K562 (cell line): ENCODE data around the gene MYO16. TPM values are rescaled to one million over a fixed set of nuclear protein-coding genes. Genes with fewer than 3 reads are reported as not detected.

Experiments used
- GTF2E2 ChIP-seq: fragments of 200-800 bp; sonication (Bioruptor generic); IDR thresholded peaks from 2 replicates; pipeline ENCODE4 v1.6.1; 2016; ENCODE audit warnings: missing genetic modification characterization, missing compliant biosample characterization
- KAT2B ChIP-seq: IDR thresholded peaks from one replicate; pipeline ENCODE4 v1.6.1; 2012; ENCODE audit warnings: low read depth, mild to moderate bottlenecking, control low read depth, inconsistent platforms, low read length, moderate library complexity
- KLF1 ChIP-seq: fragments of 450-650 bp; IDR thresholded peaks from 2 replicates; pipeline ENCODE4 v1.6.1; 2016; ENCODE audit warnings: missing genetic modification characterization, missing compliant biosample characterization
- LEF1 ChIP-seq: fragments of 450-650 bp; IDR thresholded peaks from 2 replicates; pipeline ENCODE4 v1.6.1; 2016; ENCODE audit warnings: mild to moderate bottlenecking
- MAFK ChIP-seq: IDR thresholded peaks from 2 replicates; pipeline ENCODE4 v1.6.1; 2011; ENCODE audit warnings: low read length, improper control_type of control experiment
- MEIS2 ChIP-seq: fragments of 450-650 bp; IDR thresholded peaks from 2 replicates; pipeline ENCODE4 v1.6.1; 2014; ENCODE audit warnings: mild to moderate bottlenecking; ENCODE audit not compliant: partially characterized antibody
- MYNN ChIP-seq, 2 experiments: sonication (generic); formaldehyde crosslinking in 1 of 2; IDR thresholded peaks; 2 replicates each; pipeline versions ENCODE4 v1.5.0 to v1.6.1; 2016 to 2020; ENCODE audit warnings: antibody characterized with exemption in 1 of 2, missing genetic modification reagents in 1 of 2
- NCOA6 ChIP-seq: fragments of 450-650 bp; IDR thresholded peaks from 2 replicates; pipeline ENCODE4 v1.6.1; 2017; ENCODE audit warnings: mild to moderate bottlenecking
- RBM34 ChIP-seq: fragments of 200-400 bp; formaldehyde crosslinking; IDR thresholded peaks from 2 replicates; pipeline ENCODE4 v1.6.1; 2018; ENCODE audit warnings: low read length, borderline replicate concordance; ENCODE audit not compliant: insufficient read depth
- SETDB1 ChIP-seq: IDR thresholded peaks from one replicate; pipeline ENCODE4 v1.6.1; 2012; ENCODE audit warnings: low read length, control low read depth, inconsistent platforms
- SMAD4 ChIP-seq: fragments of 250-450 bp; sonication (Bioruptor Pico); conservative IDR thresholded peaks from 2 replicates; pipeline ENCODE4 v1.8.0; 2021; ENCODE audit warnings: inconsistent platforms, mild to moderate bottlenecking, moderate library complexity
- TAF15 ChIP-seq: fragments of 200-400 bp; formaldehyde crosslinking; IDR thresholded peaks from 2 replicates; pipeline ENCODE4 v1.6.1; 2017; ENCODE audit warnings: mild to moderate bottlenecking, low read depth, low read length, moderate library complexity
- U2AF1 ChIP-seq: fragments of 200-400 bp; formaldehyde crosslinking; optimal IDR thresholded peaks from 2 replicates; pipeline ENCODE3; 2017; ENCODE audit warnings: mild to moderate bottlenecking, low read depth, low read length, moderate library complexity
- YBX1 ChIP-seq: fragments of 450-650 bp; IDR thresholded peaks from 2 replicates; pipeline ENCODE4 v1.7.1; 2016; ENCODE audit warnings: mild to moderate bottlenecking
- ZFPM2 ChIP-seq: fragments of 250-450 bp; sonication (Bioruptor Pico); IDR thresholded peaks from 2 replicates; pipeline ENCODE4 v1.5.1; 2022; ENCODE audit warnings: mild to moderate bottlenecking
- ZNF507 ChIP-seq: conservative IDR thresholded peaks from 2 replicates; pipeline ENCODE4 v1.6.1; 2017; ENCODE audit warnings: missing genetic modification characterization, missing compliant biosample characterization
- ZNF780A ChIP-seq: fragments of 250-450 bp; sonication (Bioruptor Pico); IDR thresholded peaks from 2 replicates; pipeline ENCODE4 v1.5.0; 2021; ENCODE audit warnings: mild to moderate bottlenecking
- polyA plus RNA-seq, 8 experiments: library from polyadenylated mRNA; depleted of rRNA in 4 of 8; stranded (reverse) in 5 of 8; unstranded in 3 of 8; fragments of >200 nt; fragmentation: Nextera tagmentation in 2 of 8; fragmentation: Illumina TruSeq in 1 of 8; extraction: Ambion mirVana in 2 of 8; extraction: Trizol in 1 of 8; gene quantifications; 2 replicates each; pipeline versions ENCODE4 v1.2.1 to v1.2.3, GENCODE V29; 2011 to 2014; ENCODE audit warnings: inconsistent platforms in 1 of 8, missing spikeins in 1 of 8
- total RNA-seq, 7 experiments: library from RNA; depleted of rRNA in 6 of 7; stranded (reverse); fragments of >200 nt in 6 of 7; fragmentation: Illumina TruSeq in 2 of 7; extraction: Trizol in 2 of 7; gene quantifications; 2 replicates each; pipeline versions ENCODE4 v1.2.1 to v1.2.3, GENCODE V29; 2011 to 2021; ENCODE audit warnings: low replicate concordance in 1 of 7
- TF ChIP-seq, protein P1 (sequence below): fragments of 250-450 bp; sonication (Bioruptor Pico); IDR thresholded peaks from 2 replicates; pipeline ENCODE4 v1.5.0; 2021
- TF ChIP-seq, protein P2 (sequence below): fragments of 450-650 bp; formaldehyde crosslinking; IDR thresholded peaks from 2 replicates; pipeline ENCODE4 v1.4.0; 2022; ENCODE audit warnings: mild to moderate bottlenecking, moderate library complexity
- TF ChIP-seq, protein P3 (sequence below): sonication (generic); formaldehyde crosslinking; IDR thresholded peaks from 2 replicates; pipeline ENCODE4 v1.9.0; 2022; ENCODE audit warnings: mild to moderate bottlenecking, missing genetic modification reagents
- TF ChIP-seq, protein P4 (sequence below): fragments of 450-650 bp; conservative IDR thresholded peaks from 2 replicates; pipeline ENCODE4 v1.6.1; 2016; ENCODE audit warnings: missing genetic modification characterization, low read depth, mild to moderate bottlenecking, missing compliant biosample characterization, moderate library complexity
- TF ChIP-seq, protein P5 (sequence below): fragments of 450-650 bp; IDR thresholded peaks from 2 replicates; pipeline ENCODE4 v1.6.1; 2017; ENCODE audit warnings: antibody characterized with exemption
- TF ChIP-seq, protein P6 (sequence below): sonication (generic); formaldehyde crosslinking; IDR thresholded peaks from 2 replicates; pipeline ENCODE4 v1.8.0; 2022; ENCODE audit warnings: mild to moderate bottlenecking, missing genetic modification reagents

The MYO16 gene
- total and polyA plus RNA-seq, 9 of the 15 experiments (the other 6 are each of a cell fraction or from before 2014, with no cell fraction given): 4.3 to 45.7 (median 12.1) TPM

DNA sequence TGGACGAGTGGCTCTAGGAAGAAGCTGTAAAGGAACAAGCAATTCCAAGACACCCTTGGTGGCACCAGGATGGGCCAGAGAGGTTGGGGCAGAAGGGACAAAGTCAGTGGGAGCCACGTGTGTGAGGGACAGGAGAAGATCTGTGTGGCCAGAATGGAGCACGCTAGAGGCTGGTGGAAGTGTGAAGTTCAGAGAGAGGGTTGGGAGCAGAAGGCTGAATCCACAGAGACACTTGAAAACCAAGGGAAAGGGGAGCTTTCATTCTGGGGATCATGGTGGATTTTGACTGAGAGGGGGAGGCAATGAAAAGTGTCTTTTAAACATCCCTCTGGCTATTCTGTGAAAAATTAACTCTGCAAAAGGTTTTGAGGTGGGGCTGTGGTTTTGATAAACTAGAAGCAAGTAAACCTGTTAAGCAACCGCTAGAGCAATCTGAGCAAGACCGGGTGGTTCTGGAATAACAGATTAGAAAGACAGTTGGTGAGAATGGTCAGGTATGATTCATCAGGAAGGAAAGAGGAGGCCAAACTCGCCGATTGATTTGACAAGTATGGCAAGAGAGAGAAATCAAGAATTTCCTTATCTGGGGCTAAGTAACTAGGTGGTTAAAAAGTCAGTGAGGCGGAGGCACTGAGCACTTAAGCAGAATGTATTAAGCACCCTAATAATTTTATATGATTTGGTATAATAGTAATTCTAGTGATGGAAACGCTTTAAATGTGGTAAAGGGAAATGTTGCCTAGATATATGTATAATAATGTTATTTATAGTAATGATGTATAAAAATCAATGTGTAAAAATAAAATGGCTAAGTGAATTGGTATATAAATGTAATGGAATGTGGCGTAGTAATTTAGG lies 140.0 kb downstream of the MYO16 start (continued):
- no peak for TF ChIP-seq RBM34
- TF ChIP-seq, protein P1, sequence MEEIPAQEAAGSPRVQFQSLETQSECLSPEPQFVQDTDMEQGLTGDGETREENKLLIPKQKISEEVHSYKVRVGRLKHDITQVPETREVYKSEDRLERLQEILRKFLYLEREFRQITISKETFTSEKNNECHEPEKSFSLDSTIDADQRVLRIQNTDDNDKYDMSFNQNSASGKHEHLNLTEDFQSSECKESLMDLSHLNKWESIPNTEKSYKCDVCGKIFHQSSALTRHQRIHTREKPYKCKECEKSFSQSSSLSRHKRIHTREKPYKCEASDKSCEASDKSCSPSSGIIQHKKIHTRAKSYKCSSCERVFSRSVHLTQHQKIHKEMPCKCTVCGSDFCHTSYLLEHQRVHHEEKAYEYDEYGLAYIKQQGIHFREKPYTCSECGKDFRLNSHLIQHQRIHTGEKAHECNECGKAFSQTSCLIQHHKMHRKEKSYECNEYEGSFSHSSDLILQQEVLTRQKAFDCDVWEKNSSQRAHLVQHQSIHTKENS (CRISPR knock-in tag): no peak
- TF ChIP-seq, protein P2, sequence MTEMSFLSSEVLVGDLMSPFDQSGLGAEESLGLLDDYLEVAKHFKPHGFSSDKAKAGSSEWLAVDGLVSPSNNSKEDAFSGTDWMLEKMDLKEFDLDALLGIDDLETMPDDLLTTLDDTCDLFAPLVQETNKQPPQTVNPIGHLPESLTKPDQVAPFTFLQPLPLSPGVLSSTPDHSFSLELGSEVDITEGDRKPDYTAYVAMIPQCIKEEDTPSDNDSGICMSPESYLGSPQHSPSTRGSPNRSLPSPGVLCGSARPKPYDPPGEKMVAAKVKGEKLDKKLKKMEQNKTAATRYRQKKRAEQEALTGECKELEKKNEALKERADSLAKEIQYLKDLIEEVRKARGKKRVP: no peak
- no peak for TF ChIP-seq ZNF780A
- peak; percentile 86 for TF ChIP-seq MEIS2
- peak; percentile 62 for TF ChIP-seq SMAD4 (CRISPR knock-in tag)
- TF ChIP-seq, protein P3, sequence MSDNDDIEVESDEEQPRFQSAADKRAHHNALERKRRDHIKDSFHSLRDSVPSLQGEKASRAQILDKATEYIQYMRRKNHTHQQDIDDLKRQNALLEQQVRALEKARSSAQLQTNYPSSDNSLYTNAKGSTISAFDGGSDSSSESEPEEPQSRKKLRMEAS (CRISPR knock-in tag): peak; percentile 41
- TF ChIP-seq KAT2B: no peak
- no peak for TF ChIP-seq NCOA6
- TF ChIP-seq, protein P4, sequence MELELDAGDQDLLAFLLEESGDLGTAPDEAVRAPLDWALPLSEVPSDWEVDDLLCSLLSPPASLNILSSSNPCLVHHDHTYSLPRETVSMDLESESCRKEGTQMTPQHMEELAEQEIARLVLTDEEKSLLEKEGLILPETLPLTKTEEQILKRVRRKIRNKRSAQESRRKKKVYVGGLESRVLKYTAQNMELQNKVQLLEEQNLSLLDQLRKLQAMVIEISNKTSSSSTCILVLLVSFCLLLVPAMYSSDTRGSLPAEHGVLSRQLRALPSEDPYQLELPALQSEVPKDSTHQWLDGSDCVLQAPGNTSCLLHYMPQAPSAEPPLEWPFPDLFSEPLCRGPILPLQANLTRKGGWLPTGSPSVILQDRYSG (tag): no peak
- TF ChIP-seq, protein P5, sequence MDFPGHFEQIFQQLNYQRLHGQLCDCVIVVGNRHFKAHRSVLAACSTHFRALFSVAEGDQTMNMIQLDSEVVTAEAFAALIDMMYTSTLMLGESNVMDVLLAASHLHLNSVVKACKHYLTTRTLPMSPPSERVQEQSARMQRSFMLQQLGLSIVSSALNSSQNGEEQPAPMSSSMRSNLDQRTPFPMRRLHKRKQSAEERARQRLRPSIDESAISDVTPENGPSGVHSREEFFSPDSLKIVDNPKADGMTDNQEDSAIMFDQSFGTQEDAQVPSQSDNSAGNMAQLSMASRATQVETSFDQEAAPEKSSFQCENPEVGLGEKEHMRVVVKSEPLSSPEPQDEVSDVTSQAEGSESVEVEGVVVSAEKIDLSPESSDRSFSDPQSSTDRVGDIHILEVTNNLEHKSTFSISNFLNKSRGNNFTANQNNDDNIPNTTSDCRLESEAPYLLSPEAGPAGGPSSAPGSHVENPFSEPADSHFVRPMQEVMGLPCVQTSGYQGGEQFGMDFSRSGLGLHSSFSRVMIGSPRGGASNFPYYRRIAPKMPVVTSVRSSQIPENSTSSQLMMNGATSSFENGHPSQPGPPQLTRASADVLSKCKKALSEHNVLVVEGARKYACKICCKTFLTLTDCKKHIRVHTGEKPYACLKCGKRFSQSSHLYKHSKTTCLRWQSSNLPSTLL: no peak
- no peak for TF ChIP-seq YBX1
- no peak for TF ChIP-seq SETDB1
- TF ChIP-seq MYNN (IDR thresholded peaks at IDR 0.05): no peak
- no peak for TF ChIP-seq MYNN (CRISPR knock-in tag; IDR thresholded peaks at IDR 0.05)
- no peak; the same call in none of the 2 replicates for TF ChIP-seq LEF1
- TF ChIP-seq ZNF507 (tag): no peak
- TF ChIP-seq, protein P6, sequence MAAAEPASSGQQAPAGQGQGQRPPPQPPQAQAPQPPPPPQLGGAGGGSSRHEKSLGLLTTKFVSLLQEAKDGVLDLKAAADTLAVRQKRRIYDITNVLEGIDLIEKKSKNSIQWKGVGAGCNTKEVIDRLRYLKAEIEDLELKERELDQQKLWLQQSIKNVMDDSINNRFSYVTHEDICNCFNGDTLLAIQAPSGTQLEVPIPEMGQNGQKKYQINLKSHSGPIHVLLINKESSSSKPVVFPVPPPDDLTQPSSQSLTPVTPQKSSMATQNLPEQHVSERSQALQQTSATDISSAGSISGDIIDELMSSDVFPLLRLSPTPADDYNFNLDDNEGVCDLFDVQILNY (CRISPR knock-in tag): no peak
- no peak for TF ChIP-seq TAF15
- TF ChIP-seq MAFK: no peak
- TF ChIP-seq ZFPM2 (CRISPR knock-in tag): no peak
- no peak for TF ChIP-seq KLF1 (tag)
- TF ChIP-seq U2AF1: no peak
- TF ChIP-seq GTF2E2 (tag): peak; percentile 41; the same call in 1 of the 2 replicates
